Lower leg skin (tissue), 3 donors: ENCODE measurements around the gene LRP5.

Experiments
- POLR2A ChIP-seq, 2 donors: fragments of 450-650 bp; IDR thresholded peaks; one replicate each; pipeline ENCODE4 v1.6.1; 2016 to 2017; ENCODE audit warnings: antibody characterized with exemption in 2 of 2, mild to moderate bottlenecking in 1 of 2, moderate library complexity in 1 of 2
- TF ChIP-seq, protein P1 (sequence below), 3 donors: fragments of 450-650 bp; IDR thresholded peaks; one replicate each; pipeline ENCODE4 v1.5.1; 2016; ENCODE audit warnings: antibody characterized with exemption in 3 of 3, mild to moderate bottlenecking in 3 of 3, moderate library complexity in 2 of 3

DNA sequence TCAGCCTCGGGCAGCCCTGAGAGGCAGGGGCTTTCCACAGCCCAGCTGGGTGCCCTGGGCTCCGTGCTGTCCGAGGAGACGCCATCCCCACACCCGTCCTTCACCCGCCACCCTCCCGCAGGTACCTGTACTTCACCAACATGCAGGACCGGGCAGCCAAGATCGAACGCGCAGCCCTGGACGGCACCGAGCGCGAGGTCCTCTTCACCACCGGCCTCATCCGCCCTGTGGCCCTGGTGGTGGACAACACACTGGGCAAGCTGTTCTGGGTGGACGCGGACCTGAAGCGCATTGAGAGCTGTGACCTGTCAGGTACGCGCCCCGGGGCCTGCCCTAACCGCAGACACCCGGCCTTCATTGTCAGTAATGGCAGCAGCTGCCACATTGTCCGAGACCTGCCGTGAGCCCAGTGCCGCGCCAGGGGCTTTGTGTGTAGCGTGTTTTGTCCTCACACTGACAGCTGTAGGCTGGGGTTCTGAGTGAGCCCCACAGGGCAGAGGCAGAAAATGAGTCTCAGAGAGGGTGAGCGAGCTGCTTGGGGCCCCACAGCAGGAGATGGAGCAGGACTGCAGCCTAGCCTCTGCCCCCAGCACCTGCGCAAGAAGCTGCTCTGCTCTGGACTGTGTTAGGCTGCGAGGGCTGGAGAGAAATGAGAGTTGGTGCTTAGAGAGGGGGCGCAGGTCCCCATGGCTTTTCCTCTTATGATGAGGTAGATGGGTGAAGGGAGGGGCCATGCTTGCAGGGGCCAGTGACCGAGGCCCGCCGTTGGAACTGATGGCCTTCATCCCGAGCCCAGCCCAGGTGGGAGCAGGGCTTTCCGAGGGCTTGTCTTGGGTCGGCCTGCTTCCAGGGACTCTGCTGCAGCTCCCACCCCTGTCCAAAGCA, 112.8 kb downstream of the LRP5 start:
- TF ChIP-seq, protein P1, sequence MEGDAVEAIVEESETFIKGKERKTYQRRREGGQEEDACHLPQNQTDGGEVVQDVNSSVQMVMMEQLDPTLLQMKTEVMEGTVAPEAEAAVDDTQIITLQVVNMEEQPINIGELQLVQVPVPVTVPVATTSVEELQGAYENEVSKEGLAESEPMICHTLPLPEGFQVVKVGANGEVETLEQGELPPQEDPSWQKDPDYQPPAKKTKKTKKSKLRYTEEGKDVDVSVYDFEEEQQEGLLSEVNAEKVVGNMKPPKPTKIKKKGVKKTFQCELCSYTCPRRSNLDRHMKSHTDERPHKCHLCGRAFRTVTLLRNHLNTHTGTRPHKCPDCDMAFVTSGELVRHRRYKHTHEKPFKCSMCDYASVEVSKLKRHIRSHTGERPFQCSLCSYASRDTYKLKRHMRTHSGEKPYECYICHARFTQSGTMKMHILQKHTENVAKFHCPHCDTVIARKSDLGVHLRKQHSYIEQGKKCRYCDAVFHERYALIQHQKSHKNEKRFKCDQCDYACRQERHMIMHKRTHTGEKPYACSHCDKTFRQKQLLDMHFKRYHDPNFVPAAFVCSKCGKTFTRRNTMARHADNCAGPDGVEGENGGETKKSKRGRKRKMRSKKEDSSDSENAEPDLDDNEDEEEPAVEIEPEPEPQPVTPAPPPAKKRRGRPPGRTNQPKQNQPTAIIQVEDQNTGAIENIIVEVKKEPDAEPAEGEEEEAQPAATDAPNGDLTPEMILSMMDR (IDR thresholded peaks at IDR 0.05), result no peak
- TF ChIP-seq POLR2A (IDR thresholded peaks at IDR 0.05), result no peak
